ENCODE results near the gene AGTRAP.
A peak's percentile ranks its signal among the peaks of the same experiment; 100 is the strongest.

The AGTRAP gene

DNA sequence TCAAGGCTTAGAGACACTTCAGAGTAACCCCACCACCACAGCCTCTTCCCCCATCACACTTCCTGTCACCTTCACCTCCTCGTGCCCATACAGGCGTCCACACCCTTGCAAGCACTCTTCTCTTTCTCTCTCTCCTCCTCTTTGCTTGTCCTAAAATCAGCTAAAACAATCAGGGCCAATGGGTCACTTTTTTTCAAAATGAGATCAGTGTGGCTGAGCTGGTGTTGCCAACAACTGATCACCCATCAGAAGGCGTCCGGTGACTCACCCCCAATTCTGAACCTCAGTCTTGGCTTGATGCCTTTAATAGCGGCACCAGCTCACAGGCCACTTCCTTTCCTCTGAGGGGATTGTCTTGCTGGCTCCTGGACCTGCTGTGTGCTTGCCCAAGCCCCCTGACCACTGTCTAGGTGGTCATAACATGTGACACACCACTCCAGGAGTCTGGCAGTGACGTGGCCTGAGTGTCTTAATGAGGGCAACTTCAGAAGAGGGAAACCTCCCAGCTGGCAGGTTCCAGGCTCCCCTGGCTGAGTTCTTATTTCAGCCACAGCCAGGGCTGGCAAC is 42.8 kb upstream of the AGTRAP start (continued):
- TF ChIP-seq KLF1 (tag by site-specific recombination; IDR thresholded peaks at IDR 0.05): no peak
- TF ChIP-seq ZNF548 (tag by site-specific recombination; IDR thresholded peaks at IDR 0.05): no peak
- no peak for TF ChIP-seq ZNF37A (tag by site-specific recombination; IDR thresholded peaks at IDR 0.05)
- TF ChIP-seq ZNF549 (tag by site-specific recombination; IDR thresholded peaks at IDR 0.05): no peak
- TF ChIP-seq ZNF48 (tag by site-specific recombination; IDR thresholded peaks at IDR 0.05): no peak
- TF ChIP-seq ZNF658 (tag by site-specific recombination; IDR thresholded peaks at IDR 0.05): no peak
- no peak for TF ChIP-seq ZNF302 (tag by site-specific recombination; IDR thresholded peaks at IDR 0.05; ENCODE audit: low read depth)
- TF ChIP-seq, protein P1, sequence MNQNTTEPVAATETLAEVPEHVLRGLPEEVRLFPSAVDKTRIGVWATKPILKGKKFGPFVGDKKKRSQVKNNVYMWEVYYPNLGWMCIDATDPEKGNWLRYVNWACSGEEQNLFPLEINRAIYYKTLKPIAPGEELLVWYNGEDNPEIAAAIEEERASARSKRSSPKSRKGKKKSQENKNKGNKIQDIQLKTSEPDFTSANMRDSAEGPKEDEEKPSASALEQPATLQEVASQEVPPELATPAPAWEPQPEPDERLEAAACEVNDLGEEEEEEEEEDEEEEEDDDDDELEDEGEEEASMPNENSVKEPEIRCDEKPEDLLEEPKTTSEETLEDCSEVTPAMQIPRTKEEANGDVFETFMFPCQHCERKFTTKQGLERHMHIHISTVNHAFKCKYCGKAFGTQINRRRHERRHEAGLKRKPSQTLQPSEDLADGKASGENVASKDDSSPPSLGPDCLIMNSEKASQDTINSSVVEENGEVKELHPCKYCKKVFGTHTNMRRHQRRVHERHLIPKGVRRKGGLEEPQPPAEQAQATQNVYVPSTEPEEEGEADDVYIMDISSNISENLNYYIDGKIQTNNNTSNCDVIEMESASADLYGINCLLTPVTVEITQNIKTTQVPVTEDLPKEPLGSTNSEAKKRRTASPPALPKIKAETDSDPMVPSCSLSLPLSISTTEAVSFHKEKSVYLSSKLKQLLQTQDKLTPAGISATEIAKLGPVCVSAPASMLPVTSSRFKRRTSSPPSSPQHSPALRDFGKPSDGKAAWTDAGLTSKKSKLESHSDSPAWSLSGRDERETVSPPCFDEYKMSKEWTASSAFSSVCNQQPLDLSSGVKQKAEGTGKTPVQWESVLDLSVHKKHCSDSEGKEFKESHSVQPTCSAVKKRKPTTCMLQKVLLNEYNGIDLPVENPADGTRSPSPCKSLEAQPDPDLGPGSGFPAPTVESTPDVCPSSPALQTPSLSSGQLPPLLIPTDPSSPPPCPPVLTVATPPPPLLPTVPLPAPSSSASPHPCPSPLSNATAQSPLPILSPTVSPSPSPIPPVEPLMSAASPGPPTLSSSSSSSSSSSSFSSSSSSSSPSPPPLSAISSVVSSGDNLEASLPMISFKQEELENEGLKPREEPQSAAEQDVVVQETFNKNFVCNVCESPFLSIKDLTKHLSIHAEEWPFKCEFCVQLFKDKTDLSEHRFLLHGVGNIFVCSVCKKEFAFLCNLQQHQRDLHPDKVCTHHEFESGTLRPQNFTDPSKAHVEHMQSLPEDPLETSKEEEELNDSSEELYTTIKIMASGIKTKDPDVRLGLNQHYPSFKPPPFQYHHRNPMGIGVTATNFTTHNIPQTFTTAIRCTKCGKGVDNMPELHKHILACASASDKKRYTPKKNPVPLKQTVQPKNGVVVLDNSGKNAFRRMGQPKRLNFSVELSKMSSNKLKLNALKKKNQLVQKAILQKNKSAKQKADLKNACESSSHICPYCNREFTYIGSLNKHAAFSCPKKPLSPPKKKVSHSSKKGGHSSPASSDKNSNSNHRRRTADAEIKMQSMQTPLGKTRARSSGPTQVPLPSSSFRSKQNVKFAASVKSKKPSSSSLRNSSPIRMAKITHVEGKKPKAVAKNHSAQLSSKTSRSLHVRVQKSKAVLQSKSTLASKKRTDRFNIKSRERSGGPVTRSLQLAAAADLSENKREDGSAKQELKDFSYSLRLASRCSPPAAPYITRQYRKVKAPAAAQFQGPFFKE (tag by site-specific recombination; IDR thresholded peaks at IDR 0.05; ENCODE audit: borderline replicate concordance): no peak
- TF ChIP-seq ZNF23 (tag by site-specific recombination; IDR thresholded peaks at IDR 0.05; ENCODE audit: borderline replicate concordance): no peak
- TF ChIP-seq ZNF341 (tag by site-specific recombination; IDR thresholded peaks at IDR 0.05; ENCODE audit: low read depth): no peak
- no peak for TF ChIP-seq ZBTB21 (tag by site-specific recombination; IDR thresholded peaks at IDR 0.05)
- TF ChIP-seq SETDB1 (IDR thresholded peaks at IDR 0.05; ENCODE audit: insufficient read length, low read length): no peak
- no peak for TF ChIP-seq ZNF544 (tag by site-specific recombination; IDR thresholded peaks at IDR 0.05)
- TF ChIP-seq ZNF223 (tag by site-specific recombination; IDR thresholded peaks at IDR 0.05): no peak
- no peak for TF ChIP-seq ZBTB7A (tag by site-specific recombination; IDR thresholded peaks at IDR 0.05; ENCODE audit: low read depth)
- no peak for TF ChIP-seq ZNF202 (tag by site-specific recombination; IDR thresholded peaks at IDR 0.05; ENCODE audit: borderline replicate concordance)
- TF ChIP-seq MYNN (tag by site-specific recombination; IDR thresholded peaks at IDR 0.05; ENCODE audit: borderline replicate concordance): no peak
- TF ChIP-seq ZNF792 (tag by site-specific recombination; IDR thresholded peaks at IDR 0.05): no peak
- TF ChIP-seq ZNF10 (tag by site-specific recombination; IDR thresholded peaks at IDR 0.05): peak; percentile 85; the same call in 1 of the 2 replicates
- no peak for TF ChIP-seq ZNF174 (tag by site-specific recombination; IDR thresholded peaks at IDR 0.05)
- TF ChIP-seq, protein P2, sequence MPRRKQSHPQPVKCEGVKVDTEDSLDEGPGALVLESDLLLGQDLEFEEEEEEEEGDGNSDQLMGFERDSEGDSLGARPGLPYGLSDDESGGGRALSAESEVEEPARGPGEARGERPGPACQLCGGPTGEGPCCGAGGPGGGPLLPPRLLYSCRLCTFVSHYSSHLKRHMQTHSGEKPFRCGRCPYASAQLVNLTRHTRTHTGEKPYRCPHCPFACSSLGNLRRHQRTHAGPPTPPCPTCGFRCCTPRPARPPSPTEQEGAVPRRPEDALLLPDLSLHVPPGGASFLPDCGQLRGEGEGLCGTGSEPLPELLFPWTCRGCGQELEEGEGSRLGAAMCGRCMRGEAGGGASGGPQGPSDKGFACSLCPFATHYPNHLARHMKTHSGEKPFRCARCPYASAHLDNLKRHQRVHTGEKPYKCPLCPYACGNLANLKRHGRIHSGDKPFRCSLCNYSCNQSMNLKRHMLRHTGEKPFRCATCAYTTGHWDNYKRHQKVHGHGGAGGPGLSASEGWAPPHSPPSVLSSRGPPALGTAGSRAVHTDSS (tag by site-specific recombination; IDR thresholded peaks at IDR 0.05): no peak
- TF ChIP-seq, protein P3, sequence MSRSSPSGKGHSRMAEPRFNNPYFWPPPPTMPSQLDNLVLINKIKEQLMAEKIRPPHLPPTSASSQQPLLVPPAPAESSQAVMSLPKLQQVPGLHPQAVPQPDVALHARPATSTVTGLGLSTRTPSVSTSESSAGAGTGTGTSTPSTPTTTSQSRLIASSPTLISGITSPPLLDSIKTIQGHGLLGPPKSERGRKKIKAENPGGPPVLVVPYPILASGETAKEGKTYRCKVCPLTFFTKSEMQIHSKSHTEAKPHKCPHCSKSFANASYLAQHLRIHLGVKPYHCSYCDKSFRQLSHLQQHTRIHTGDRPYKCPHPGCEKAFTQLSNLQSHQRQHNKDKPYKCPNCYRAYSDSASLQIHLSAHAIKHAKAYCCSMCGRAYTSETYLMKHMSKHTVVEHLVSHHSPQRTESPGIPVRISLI (tag by site-specific recombination; IDR thresholded peaks at IDR 0.05): no peak
- TF ChIP-seq KLF7 (tag by site-specific recombination; IDR thresholded peaks at IDR 0.05; ENCODE audit: borderline replicate concordance): no peak
- TF ChIP-seq GLIS1 (tag by site-specific recombination; IDR thresholded peaks at IDR 0.05): peak; percentile 67
- TF ChIP-seq YY2 (tag by site-specific recombination; IDR thresholded peaks at IDR 0.05): no peak
- peak; percentile 85; the same call in 1 of the 2 replicates for TF ChIP-seq ZNF660 (tag by site-specific recombination; IDR thresholded peaks at IDR 0.05)
- TF ChIP-seq, protein P4, sequence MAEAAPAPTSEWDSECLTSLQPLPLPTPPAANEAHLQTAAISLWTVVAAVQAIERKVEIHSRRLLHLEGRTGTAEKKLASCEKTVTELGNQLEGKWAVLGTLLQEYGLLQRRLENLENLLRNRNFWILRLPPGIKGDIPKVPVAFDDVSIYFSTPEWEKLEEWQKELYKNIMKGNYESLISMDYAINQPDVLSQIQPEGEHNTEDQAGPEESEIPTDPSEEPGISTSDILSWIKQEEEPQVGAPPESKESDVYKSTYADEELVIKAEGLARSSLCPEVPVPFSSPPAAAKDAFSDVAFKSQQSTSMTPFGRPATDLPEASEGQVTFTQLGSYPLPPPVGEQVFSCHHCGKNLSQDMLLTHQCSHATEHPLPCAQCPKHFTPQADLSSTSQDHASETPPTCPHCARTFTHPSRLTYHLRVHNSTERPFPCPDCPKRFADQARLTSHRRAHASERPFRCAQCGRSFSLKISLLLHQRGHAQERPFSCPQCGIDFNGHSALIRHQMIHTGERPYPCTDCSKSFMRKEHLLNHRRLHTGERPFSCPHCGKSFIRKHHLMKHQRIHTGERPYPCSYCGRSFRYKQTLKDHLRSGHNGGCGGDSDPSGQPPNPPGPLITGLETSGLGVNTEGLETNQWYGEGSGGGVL (tag by site-specific recombination; IDR thresholded peaks at IDR 0.05): no peak
- TF ChIP-seq, protein P5, sequence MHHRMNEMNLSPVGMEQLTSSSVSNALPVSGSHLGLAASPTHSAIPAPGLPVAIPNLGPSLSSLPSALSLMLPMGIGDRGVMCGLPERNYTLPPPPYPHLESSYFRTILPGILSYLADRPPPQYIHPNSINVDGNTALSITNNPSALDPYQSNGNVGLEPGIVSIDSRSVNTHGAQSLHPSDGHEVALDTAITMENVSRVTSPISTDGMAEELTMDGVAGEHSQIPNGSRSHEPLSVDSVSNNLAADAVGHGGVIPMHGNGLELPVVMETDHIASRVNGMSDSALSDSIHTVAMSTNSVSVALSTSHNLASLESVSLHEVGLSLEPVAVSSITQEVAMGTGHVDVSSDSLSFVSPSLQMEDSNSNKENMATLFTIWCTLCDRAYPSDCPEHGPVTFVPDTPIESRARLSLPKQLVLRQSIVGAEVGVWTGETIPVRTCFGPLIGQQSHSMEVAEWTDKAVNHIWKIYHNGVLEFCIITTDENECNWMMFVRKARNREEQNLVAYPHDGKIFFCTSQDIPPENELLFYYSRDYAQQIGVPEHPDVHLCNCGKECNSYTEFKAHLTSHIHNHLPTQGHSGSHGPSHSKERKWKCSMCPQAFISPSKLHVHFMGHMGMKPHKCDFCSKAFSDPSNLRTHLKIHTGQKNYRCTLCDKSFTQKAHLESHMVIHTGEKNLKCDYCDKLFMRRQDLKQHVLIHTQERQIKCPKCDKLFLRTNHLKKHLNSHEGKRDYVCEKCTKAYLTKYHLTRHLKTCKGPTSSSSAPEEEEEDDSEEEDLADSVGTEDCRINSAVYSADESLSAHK (tag by site-specific recombination; IDR thresholded peaks at IDR 0.05): no peak
